OCI-LY1 (cell line): ENCODE results near the gene WDR59.

Experiments
- H2AFZ ChIP-seq: fragments of 200-600 bp; sonication (generic), shearing (Covaris generic); 2 replicates; pipeline ENCODE4 v1.6.0; 2014; ENCODE audit warnings: antibody characterized with exemption, mild to moderate bottlenecking, low read length
- H3F3A ChIP-seq: fragments of 200-600 bp; sonication (generic), shearing (Covaris generic); 2 replicates; pipeline ENCODE4 v1.6.0; 2014; ENCODE audit warnings: mild to moderate bottlenecking, antibody characterized with exemption, low read length, moderate library complexity; ENCODE audit not compliant: insufficient read depth
- H3K27ac ChIP-seq: fragments of 200-600 bp; sonication (generic); 2 replicates; pipeline ENCODE4 v1.5.1; 2014; ENCODE audit warnings: low read length, mixed run types, mild to moderate bottlenecking, low read depth; ENCODE audit not compliant: poor library complexity, severe bottlenecking
- H3K27me3 ChIP-seq: fragments of 200-600 bp; sonication (generic); 2 replicates; pipeline ENCODE4 v1.6.0; 2014; ENCODE audit warnings: antibody characterized with exemption, mild to moderate bottlenecking, low read length, moderate library complexity; ENCODE audit not compliant: insufficient read depth
- H3K36me3 ChIP-seq: fragments of 200-600 bp; sonication (generic); 2 replicates; pipeline ENCODE4 v1.6.1; 2014; ENCODE audit warnings: mild to moderate bottlenecking, antibody characterized with exemption, low read length, moderate library complexity, mixed read lengths; ENCODE audit not compliant: insufficient read depth
- H3K4me1 ChIP-seq: fragments of 200-600 bp; sonication (generic); 2 replicates; pipeline ENCODE4 v1.5.1; 2014; ENCODE audit warnings: mild to moderate bottlenecking, low read length, moderate library complexity; ENCODE audit not compliant: insufficient read depth, severe bottlenecking
- H3K4me2 ChIP-seq: fragments of 200-600 bp; sonication (generic), shearing (Covaris generic); 2 replicates; pipeline ENCODE4 v1.6.1; 2014; ENCODE audit warnings: low read length
- H3K4me3 ChIP-seq: fragments of 200-600 bp; sonication (generic); 2 replicates; pipeline ENCODE4 v1.5.1; 2014; ENCODE audit warnings: low read length, low read depth, mild to moderate bottlenecking, mixed read lengths; ENCODE audit not compliant: poor library complexity, severe bottlenecking
- H3K79me2 ChIP-seq: fragments of 200-600 bp; shearing (Covaris generic); 2 replicates; pipeline ENCODE4 v1.6.1; 2016; ENCODE audit warnings: mixed run types, low read length, mixed read lengths; ENCODE audit not compliant: insufficient read depth
- H3K9ac ChIP-seq: fragments of 200-600 bp; sonication (generic), shearing (Covaris generic); 2 replicates; pipeline ENCODE4 v1.6.1; 2014; ENCODE audit warnings: mild to moderate bottlenecking, low read length, mixed read lengths
- H3K9me2 ChIP-seq: fragments of 200-600 bp; sonication (generic), shearing (Covaris generic); 2 replicates; pipeline ENCODE4 v1.6.1; 2014; ENCODE audit warnings: low read depth, mild to moderate bottlenecking, low read length, mixed read lengths
- H3K9me3 ChIP-seq: fragments of 200-600 bp; shearing (Covaris generic); 2 replicates; pipeline ENCODE4 v1.6.1; 2014; ENCODE audit warnings: low read length, mixed read lengths
- H4K20me1 ChIP-seq: fragments of 200-600 bp; sonication (generic), shearing (Covaris generic); 2 replicates; pipeline ENCODE4 v1.6.0; 2016; ENCODE audit warnings: mild to moderate bottlenecking, low read length; ENCODE audit not compliant: insufficient read depth
- EZH2 ChIP-seq: fragments of 200-600 bp; sonication (generic), shearing (Covaris generic); IDR thresholded peaks from 2 replicates; pipeline ENCODE4 v1.8.0; 2017; ENCODE audit warnings: borderline replicate concordance, mixed run types, mild to moderate bottlenecking, antibody characterized with exemption, low read length, moderate library complexity, mixed read lengths
- TF ChIP-seq, protein P1 (sequence below): fragments of 200-600 bp; sonication (generic), shearing (Covaris generic); IDR thresholded peaks from 2 replicates; pipeline ENCODE4 v1.5.1; 2017; ENCODE audit warnings: mild to moderate bottlenecking, antibody characterized with exemption, low read length, moderate library complexity, mixed read lengths

The WDR59 gene

DNA sequence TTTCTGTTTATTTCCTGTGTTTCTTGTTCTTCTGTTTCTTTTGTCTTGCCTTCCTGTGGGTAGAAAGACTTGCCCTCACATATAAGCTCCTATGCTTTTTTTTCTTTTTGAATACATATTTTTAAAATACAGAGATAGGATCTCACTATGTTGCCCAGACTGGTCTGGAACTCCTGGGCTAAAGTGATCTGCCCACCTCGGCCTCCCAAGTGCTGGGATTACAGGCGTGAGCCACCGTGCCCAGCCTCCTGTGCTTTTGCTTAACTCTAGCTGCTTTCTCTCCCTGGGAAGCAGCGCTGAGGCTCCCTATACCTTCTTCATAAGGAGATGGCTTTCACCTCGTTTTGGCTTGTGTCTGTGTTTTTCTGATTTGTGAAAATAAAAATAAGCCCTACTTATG lies 116.9 kb downstream of the WDR59 start:
- Histone ChIP-seq H4K20me1 (no peaks in the 10 kb centered on the region), H3F3A (no peaks in the 10 kb centered on the region), H3K27me3 (no peaks in the 10 kb centered on the region), H3K9ac (no peak overlapping the region), H2AFZ (no peak overlapping the region), H3K79me2 (no peaks in the 10 kb centered on the region), H3K9me2 (no peaks in the 10 kb centered on the region), H3K4me3 (no peak overlapping the region), H3K36me3 (peaks cover 7% of the 10 kb centered on the region), H3K4me1 (peaks cover 3% of the 10 kb centered on the region), H3K4me2 (no peak overlapping the region), H3K9me3 (no peaks in the 10 kb centered on the region), H3K27ac (no peak overlapping the region)
- TF ChIP-seq, protein P1, sequence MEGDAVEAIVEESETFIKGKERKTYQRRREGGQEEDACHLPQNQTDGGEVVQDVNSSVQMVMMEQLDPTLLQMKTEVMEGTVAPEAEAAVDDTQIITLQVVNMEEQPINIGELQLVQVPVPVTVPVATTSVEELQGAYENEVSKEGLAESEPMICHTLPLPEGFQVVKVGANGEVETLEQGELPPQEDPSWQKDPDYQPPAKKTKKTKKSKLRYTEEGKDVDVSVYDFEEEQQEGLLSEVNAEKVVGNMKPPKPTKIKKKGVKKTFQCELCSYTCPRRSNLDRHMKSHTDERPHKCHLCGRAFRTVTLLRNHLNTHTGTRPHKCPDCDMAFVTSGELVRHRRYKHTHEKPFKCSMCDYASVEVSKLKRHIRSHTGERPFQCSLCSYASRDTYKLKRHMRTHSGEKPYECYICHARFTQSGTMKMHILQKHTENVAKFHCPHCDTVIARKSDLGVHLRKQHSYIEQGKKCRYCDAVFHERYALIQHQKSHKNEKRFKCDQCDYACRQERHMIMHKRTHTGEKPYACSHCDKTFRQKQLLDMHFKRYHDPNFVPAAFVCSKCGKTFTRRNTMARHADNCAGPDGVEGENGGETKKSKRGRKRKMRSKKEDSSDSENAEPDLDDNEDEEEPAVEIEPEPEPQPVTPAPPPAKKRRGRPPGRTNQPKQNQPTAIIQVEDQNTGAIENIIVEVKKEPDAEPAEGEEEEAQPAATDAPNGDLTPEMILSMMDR, result no peak
- TF ChIP-seq EZH2, result no peak

DNA sequence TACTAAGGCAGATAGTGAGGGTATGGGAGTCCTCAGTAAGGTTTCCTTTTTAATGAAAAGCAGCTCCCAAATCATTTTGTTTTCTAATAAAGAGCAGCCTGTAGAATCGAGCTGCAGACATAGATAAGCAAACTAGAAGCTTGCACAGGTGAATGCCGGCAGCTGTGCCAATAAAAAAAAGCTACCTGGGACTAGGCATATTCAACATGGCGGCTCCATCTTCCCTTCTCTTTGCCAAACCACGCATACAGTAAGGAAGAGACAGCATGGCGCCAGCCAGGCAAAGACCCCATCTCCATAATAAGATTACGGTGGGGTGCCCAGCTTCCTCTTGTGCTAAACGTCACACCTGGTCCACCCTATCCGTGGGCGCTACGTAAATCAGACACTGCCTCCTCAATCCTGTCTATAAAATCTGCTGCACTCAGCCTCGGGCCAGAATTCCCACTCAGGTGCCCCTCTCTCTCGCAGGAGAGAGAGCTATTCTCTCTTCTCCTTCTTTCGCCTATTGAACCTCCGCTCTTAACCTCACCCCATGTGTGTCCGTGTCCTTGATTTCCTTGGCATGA lies 117.6 kb downstream of the WDR59 start:
- Histone ChIP-seq H3K9me3 (no peaks in the 10 kb centered on the region), H3F3A (no peaks in the 10 kb centered on the region), H3K36me3 (peaks cover 7% of the 10 kb centered on the region), H4K20me1 (no peaks in the 10 kb centered on the region), H2AFZ (no peak overlapping the region), H3K4me1 (peaks cover 8% of the 10 kb centered on the region), H3K4me2 (no peak overlapping the region), H3K4me3 (no peak overlapping the region), H3K27ac (no peak overlapping the region), H3K9ac (no peak overlapping the region), H3K27me3 (no peaks in the 10 kb centered on the region), H3K9me2 (no peaks in the 10 kb centered on the region), H3K79me2 (no peaks in the 10 kb centered on the region)
- TF ChIP-seq, protein P1, result no peak
- TF ChIP-seq EZH2, result no peak

DNA sequence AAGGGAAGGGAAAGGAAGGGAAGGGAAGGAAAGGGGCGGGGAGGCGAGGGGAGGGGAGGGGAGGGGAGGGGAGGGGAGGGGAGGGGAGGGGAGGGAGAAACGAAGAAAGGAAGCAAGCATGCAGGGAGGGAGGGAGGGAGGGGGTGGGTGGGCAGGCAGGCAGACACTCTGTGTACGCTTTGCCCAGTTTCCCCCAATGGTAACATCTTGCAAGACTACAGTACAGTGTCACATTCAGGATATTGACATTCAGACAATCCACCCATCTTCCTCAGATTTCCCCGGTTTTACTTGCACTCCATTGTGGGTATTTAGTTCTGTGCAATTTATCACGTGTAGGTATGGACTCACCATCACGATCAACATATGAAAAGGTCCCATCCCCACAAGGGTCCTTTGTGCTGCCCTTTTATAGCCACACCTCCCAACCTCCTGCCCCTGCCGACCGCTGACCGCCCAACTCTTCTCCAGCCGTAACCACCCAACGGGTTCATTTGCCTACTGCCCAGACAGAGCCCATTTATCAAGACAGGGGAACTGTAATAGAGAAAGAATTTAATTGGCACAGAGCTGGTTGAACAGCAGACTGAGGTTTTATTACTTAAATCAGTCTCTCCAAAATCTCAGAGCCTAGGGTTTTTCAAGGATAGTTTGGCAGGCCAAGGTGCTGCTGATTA lies 118.9 kb downstream of the WDR59 start:
- no peaks in the 10 kb centered on the region for H4K20me1 ChIP-seq
- no peak overlapping the region for H3K9ac ChIP-seq
- no peaks in the 10 kb centered on the region for H3K9me3 ChIP-seq
- H3K4me1 ChIP-seq, result peaks cover 8% of the 10 kb centered on the region
- no peak overlapping the region for H3K4me2 ChIP-seq
- no peak overlapping the region for H3K4me3 ChIP-seq
- no peaks in the 10 kb centered on the region for H3K79me2 ChIP-seq
- TF ChIP-seq, protein P1, result no peak
- no peak for TF ChIP-seq EZH2
- no peaks in the 10 kb centered on the region for H3K36me3 ChIP-seq
- no peaks in the 10 kb centered on the region for H3K27me3 ChIP-seq
- H2AFZ ChIP-seq, result no peak overlapping the region
- H3K9me2 ChIP-seq, result no peaks in the 10 kb centered on the region
- no peak overlapping the region for H3K27ac ChIP-seq
- no peaks in the 10 kb centered on the region for H3F3A ChIP-seq
